ENCODE measurements around the gene MSL3B.

DNA sequence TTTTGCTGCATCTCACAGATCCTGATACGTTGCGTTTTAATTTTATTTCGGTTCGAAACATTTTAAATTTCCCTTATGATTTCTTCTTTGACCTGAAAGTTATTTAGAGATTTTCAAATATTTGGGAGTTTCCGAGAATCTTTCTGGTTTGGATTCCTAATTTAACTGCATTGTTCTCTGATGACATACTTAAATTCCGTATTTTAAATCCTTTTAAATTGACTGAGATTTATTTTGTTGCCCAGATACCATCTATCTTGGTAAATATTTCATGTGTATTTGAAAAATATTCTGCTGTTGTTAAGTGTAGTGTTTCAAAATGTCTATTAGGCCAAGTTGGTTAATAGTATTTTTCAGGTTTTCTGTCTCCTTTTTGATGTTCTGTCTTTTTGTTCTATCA, 52.3 kb downstream of the MSL3B start:
- TF ChIP-seq CTCF (IDR thresholded peaks at IDR 0.05) (no peak), EZH2 (IDR thresholded peaks at IDR 0.05) (no peak), EZH2phosphoT487 (IDR thresholded peaks at IDR 0.05) (no peak)

All from neural progenitor cell (in vitro differentiated cells).